GM10266 (cell line): ENCODE data around the gene GDF10.

Source experiments
- DNase-seq: peaks from one replicate; pipeline ENCODE4 v3.0.0; 2012; ENCODE audit errors: extremely low spot score
- CTCF ChIP-seq: IDR thresholded peaks from 2 replicates; pipeline ENCODE4 v1.5.1; 2012; ENCODE audit warnings: mild to moderate bottlenecking, low read depth; ENCODE audit not compliant: control insufficient read depth, insufficient read depth; ENCODE audit errors: missing control alignments

The GDF10 gene

GRCh38 chr10:47329855-47330254 lies 29.9 kb downstream of the GDF10 start:
- no peak for DNase-seq
- TF ChIP-seq CTCF = no peak

- TF ChIP-seq CTCF = no peak
- no peak for DNase-seq
Measured at GRCh38 chr10:47330366-47330765, 30.4 kb downstream of the GDF10 start.

GRCh38 chr10:47330804-47331203 lies 30.8 kb downstream of the GDF10 start:
- no peak for TF ChIP-seq CTCF
- no peak for DNase-seq

GRCh38 chr10:47331491-47331890 lies 31.5 kb downstream of the GDF10 start:
- no peak for TF ChIP-seq CTCF
- no peak for DNase-seq

- no peak for DNase-seq
- no peak for TF ChIP-seq CTCF
Measured at GRCh38 chr10:47331954-47332353, 32.0 kb downstream of the GDF10 start.

- TF ChIP-seq CTCF = no peak
- no peak for DNase-seq
Measured at GRCh38 chr10:47332371-47332770, 32.4 kb downstream of the GDF10 start.

GRCh38 chr10:47332946-47333345 lies 32.9 kb downstream of the GDF10 start:
- no peak for DNase-seq

More at GRCh38 chr10:47332946-47333345, 32.9 kb downstream of the GDF10 start:
- TF ChIP-seq CTCF = no peak
